ENCODE measurements around the gene MAB21L4.
"Not testable (repeated sequence)": the region's sequence is repeated elsewhere in the genome, so short reads cannot be mapped to it uniquely, and the experiment has no call there.

MAB21L4 gene

GRCh38 chr2:240846309-240846708 lies 49.6 kb downstream of the MAB21L4 start:
- not testable (repeated sequence) for DNase-seq (ENCODE audit: low read depth in 4 of 4, low spot score in 1 of 4)

DNA sequence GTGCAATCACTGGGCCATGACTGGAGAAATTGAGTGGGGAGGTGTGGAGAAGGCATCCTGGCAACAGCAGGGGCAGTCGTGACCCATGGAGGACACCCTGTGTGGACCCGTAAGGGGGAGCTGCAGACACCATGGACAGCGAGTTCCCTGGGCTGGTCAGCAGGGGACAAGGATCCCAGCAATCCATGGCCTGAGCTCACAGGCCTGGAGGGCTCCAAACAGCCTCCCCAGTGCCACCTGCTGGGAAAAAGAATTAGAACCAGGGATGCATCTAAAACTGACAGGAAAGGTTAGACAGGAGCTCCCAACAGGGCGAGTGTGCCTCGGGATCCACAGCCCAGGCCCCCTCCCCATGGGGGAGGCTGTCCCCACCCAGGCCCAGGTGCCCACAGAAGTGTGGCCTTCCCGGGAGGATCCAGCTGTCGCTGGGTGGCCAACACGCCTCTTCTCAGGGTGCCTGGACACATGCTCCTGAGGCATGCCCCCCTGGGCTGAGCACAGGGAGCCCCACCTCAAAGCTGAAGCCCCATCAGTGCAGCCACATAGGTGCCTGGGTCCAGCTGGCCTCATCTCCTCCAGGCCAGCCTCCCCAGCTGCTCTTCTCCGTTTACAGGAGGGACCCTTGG lies 55.4 kb downstream of the MAB21L4 start:
- DNase-seq (ENCODE audit: low read depth in 4 of 4, low spot score in 1 of 4) = no peak

GRCh38 chr2:240839152-240840143 lies 56.5 kb downstream of the MAB21L4 start:
- DNase-seq (ENCODE audit: low read depth in 4 of 4, low spot score in 1 of 4) = no peak

DNA sequence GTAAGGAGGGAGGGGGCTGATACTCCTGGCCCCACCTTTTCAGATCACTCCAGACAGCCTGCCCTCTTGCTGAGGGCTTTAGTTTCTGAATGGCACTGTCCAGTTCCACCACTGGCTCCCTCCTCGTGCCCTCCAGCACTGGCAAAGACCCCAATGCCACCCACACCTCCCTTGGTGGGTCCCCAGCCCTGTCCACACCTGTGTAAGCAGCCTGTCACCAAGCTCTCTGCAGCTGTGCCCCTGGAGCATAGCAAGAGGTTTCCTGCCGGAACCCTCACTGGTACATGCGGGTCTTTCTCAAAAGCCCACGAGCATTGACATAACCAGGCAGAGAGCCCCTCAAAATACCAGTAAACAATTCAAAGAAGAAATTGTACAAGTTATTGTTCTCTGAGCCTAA lies 58.3 kb downstream of the MAB21L4 start:
- no peak for DNase-seq (ENCODE audit: low read depth in 4 of 4, low spot score in 1 of 4)

DNA sequence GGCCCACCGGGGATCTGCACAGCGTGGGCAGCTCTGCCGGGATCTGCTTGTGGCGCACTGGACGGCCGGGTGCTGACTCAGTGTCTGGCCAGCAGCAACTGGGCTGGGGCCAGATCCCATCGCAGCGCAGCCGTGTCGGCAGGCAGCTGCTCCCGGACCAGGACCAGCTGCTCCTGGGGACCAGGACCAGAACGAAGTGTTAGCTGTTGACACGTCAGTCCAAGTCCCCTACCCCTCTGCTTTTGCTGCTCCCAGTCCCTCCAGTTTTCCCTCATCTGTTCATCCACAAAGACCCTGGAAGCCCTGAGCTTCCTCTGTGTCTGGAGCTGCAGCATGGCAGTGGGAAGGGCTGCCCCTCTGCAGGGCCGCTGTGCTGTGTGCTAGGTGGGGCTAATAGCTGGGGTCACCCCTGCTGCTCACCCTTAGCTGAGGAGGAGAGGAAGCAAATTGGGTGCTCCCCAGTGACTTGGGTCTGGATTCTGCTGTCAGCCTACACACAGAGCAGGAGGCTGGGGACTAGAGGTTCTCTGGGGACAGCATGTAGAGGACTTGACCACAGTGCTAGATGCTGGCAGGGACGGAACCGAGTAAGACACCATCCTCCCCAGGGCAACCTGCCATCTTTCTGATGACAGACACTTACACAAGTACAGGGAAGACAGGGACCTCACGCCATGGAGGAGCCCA lies 59.0 kb downstream of the MAB21L4 start:
- DNase-seq (ENCODE audit: low read depth in 4 of 4, low spot score in 1 of 4) = no peak

All from stimulated activated CD4-positive, alpha-beta T cell treated with anti-CD3 and anti-CD28 coated beads, Interleukin-1b, Interleukin-23, amount 100 ng/mL, for 24 hours (primary cell).